ENCODE measurements around the gene TRAK1.

TRAK1 gene

GRCh38 chr3:42106646-42107045 lies 15.5 kb downstream of the TRAK1 start:
- no peak for TF ChIP-seq EZH2 (optimal IDR thresholded peaks at IDR 0.05; ENCODE audit: low read depth, low read length)
- no peak for TF ChIP-seq CTCF (IDR thresholded peaks at IDR 0.05; ENCODE audit: low read length)
- TF ChIP-seq EZH2phosphoT487 (IDR thresholded peaks at IDR 0.05; ENCODE audit: low read length): no peak
- H3K9me2 ChIP-seq (replicated peaks; ENCODE audit: insufficient read depth, low read length): no peaks in the 10 kb centered on the region
- H3K27ac ChIP-seq (ENCODE audit: low read length): no peak overlapping the region
- no peak overlapping the region for H3K4me3 ChIP-seq (ENCODE audit: low read length)
- H3K4me2 ChIP-seq (ENCODE audit: low read depth, low read length): no peak overlapping the region
- no peaks in the 10 kb centered on the region for H4K20me1 ChIP-seq (ENCODE audit: insufficient read depth, low read length)
- DNase-seq: no peak
- no peaks in the 10 kb centered on the region for H3K27me3 ChIP-seq (replicated peaks; ENCODE audit: insufficient read depth, low read length)
- H3K9me3 ChIP-seq (replicated peaks; ENCODE audit: insufficient read depth, low read length): no peaks in the 10 kb centered on the region
- peaks cover 6% of the 10 kb centered on the region for H3K79me2 ChIP-seq (ENCODE audit: low read length)
- H3F3A ChIP-seq (ENCODE audit: insufficient read depth, low read length): no peaks in the 10 kb centered on the region
- H3K9ac ChIP-seq (ENCODE audit: low read length): no peak overlapping the region
- no peaks in the 10 kb centered on the region for H3K4me1 ChIP-seq (ENCODE audit: low read length)
- no peak overlapping the region for H2AFZ ChIP-seq (ENCODE audit: low read length)
- no peaks in the 10 kb centered on the region for H3K36me3 ChIP-seq (replicated peaks; ENCODE audit: insufficient read depth, low read length)

- TF ChIP-seq CTCF (IDR thresholded peaks at IDR 0.05; ENCODE audit: low read length): no peak
- no peak for TF ChIP-seq EZH2phosphoT487 (IDR thresholded peaks at IDR 0.05; ENCODE audit: low read length)
- TF ChIP-seq EZH2 (optimal IDR thresholded peaks at IDR 0.05; ENCODE audit: low read depth, low read length): no peak
- Histone ChIP-seq H3K79me2 (ENCODE audit: low read length) (peaks cover 7% of the 10 kb centered on the region; the same call in 1 of the 2 replicates), H4K20me1 (ENCODE audit: insufficient read depth, low read length) (no peaks in the 10 kb centered on the region)
Observed at GRCh38 chr3:42110631-42111030, 19.5 kb downstream of the TRAK1 start.

GRCh38 chr3:42114130-42114725 lies 23.1 kb downstream of the TRAK1 start:
- H3K4me3 ChIP-seq (ENCODE audit: low read length): no peak overlapping the region
- peaks cover 5% of the 10 kb centered on the region; the same call in 1 of the 2 replicates for H3K4me1 ChIP-seq (ENCODE audit: low read length)
- H3K27ac ChIP-seq (ENCODE audit: low read length): no peak overlapping the region
- TF ChIP-seq CTCF (IDR thresholded peaks at IDR 0.05; ENCODE audit: low read length): no peak
- TF ChIP-seq EZH2phosphoT487 (IDR thresholded peaks at IDR 0.05; ENCODE audit: low read length): no peak
- TF ChIP-seq EZH2 (optimal IDR thresholded peaks at IDR 0.05; ENCODE audit: low read depth, low read length): no peak
- no peak overlapping the region for H3K4me2 ChIP-seq (ENCODE audit: low read depth, low read length)
- H3K9ac ChIP-seq (ENCODE audit: low read length): no peak overlapping the region
- no peaks in the 10 kb centered on the region for H3K36me3 ChIP-seq (replicated peaks; ENCODE audit: insufficient read depth, low read length)
- H3F3A ChIP-seq (ENCODE audit: insufficient read depth, low read length): no peaks in the 10 kb centered on the region
- H4K20me1 ChIP-seq (ENCODE audit: insufficient read depth, low read length): no peaks in the 10 kb centered on the region
- no peak for DNase-seq
- no peaks in the 10 kb centered on the region for H3K9me2 ChIP-seq (replicated peaks; ENCODE audit: insufficient read depth, low read length)
- H3K9me3 ChIP-seq (replicated peaks; ENCODE audit: insufficient read depth, low read length): no peaks in the 10 kb centered on the region
- no peaks in the 10 kb centered on the region for H3K27me3 ChIP-seq (replicated peaks; ENCODE audit: insufficient read depth, low read length)
- peaks cover 12% of the 10 kb centered on the region for H3K79me2 ChIP-seq (ENCODE audit: low read length)
- H2AFZ ChIP-seq (ENCODE audit: low read length): no peak overlapping the region

More at GRCh38 chr3:42110631-42111030, 19.5 kb downstream of the TRAK1 start:
- Histone ChIP-seq H3K27ac (ENCODE audit: low read length) (no peak overlapping the region), H3K4me3 (ENCODE audit: low read length) (no peak overlapping the region), H3K9me3 (replicated peaks; ENCODE audit: insufficient read depth, low read length) (no peaks in the 10 kb centered on the region), H3K36me3 (replicated peaks; ENCODE audit: insufficient read depth, low read length) (no peaks in the 10 kb centered on the region), H2AFZ (ENCODE audit: low read length) (no peak overlapping the region), H3K9me2 (replicated peaks; ENCODE audit: insufficient read depth, low read length) (no peaks in the 10 kb centered on the region), H3F3A (ENCODE audit: insufficient read depth, low read length) (no peaks in the 10 kb centered on the region), H3K27me3 (replicated peaks; ENCODE audit: insufficient read depth, low read length) (no peaks in the 10 kb centered on the region), H3K4me2 (ENCODE audit: low read depth, low read length) (no peak overlapping the region), H3K4me1 (ENCODE audit: low read length) (peaks cover 5% of the 10 kb centered on the region; the same call in 1 of the 2 replicates), H3K9ac (ENCODE audit: low read length) (no peak overlapping the region)
- no peak for DNase-seq

Measured in MM.1S (cell line).